DOHH2 (cell line): Measurements from ENCODE around the gene SLC22A13.

Experiments used
- H3F3A ChIP-seq: fragments of 200-600 bp; sonication (generic), shearing (Covaris generic); 2 replicates; pipeline ENCODE4 v1.6.0; 2016; ENCODE audit warnings: antibody characterized with exemption, mild to moderate bottlenecking; ENCODE audit not compliant: control insufficient read depth, insufficient read depth
- H3K27ac ChIP-seq: fragments of 200-600 bp; sonication (generic); 2 replicates; pipeline ENCODE4 v1.5.1; 2014; ENCODE audit warnings: low read depth, mild to moderate bottlenecking, low read length, moderate library complexity
- H3K27me3 ChIP-seq: fragments of 200-600 bp; sonication (generic); 2 replicates; pipeline ENCODE4 v1.6.1; 2014; ENCODE audit warnings: mild to moderate bottlenecking, low read length, mixed read lengths; ENCODE audit not compliant: control insufficient read depth
- H3K36me3 ChIP-seq: fragments of 200-600 bp; sonication (generic); 2 replicates; pipeline ENCODE4 v1.6.1; 2014; ENCODE audit warnings: mild to moderate bottlenecking, low read length, moderate library complexity, mixed read lengths; ENCODE audit not compliant: control insufficient read depth
- H3K4me1 ChIP-seq: fragments of 200-600 bp; sonication (generic); 2 replicates; pipeline ENCODE4 v1.6.1; 2014; ENCODE audit warnings: mild to moderate bottlenecking, low read length, mixed read lengths; ENCODE audit not compliant: control insufficient read depth
- H3K4me2 ChIP-seq: fragments of 200-600 bp; sonication (generic); 2 replicates; pipeline ENCODE4 v1.6.0; 2014; ENCODE audit warnings: mild to moderate bottlenecking, low read length, moderate library complexity
- H3K4me3 ChIP-seq: fragments of 200-600 bp; sonication (generic); 2 replicates; pipeline ENCODE4 v1.5.1; 2014; ENCODE audit warnings: mild to moderate bottlenecking, low read length, mixed read lengths
- H3K79me2 ChIP-seq: fragments of 200-600 bp; sonication (generic); 2 replicates; pipeline ENCODE4 v1.6.1; 2014; ENCODE audit warnings: mild to moderate bottlenecking, low read length, mixed read lengths; ENCODE audit not compliant: control insufficient read depth
- H3K9me2 ChIP-seq: fragments of 200-600 bp; sonication (generic); replicated peaks from 2 replicates; pipeline ENCODE4 v1.6.1; 2014; ENCODE audit warnings: mild to moderate bottlenecking, low read length, mixed read lengths; ENCODE audit not compliant: control insufficient read depth
- H3K9me3 ChIP-seq: fragments of 200-600 bp; sonication (generic); 2 replicates; pipeline ENCODE4 v1.6.1; 2014; ENCODE audit warnings: antibody characterized with exemption, low read length, mixed read lengths; ENCODE audit not compliant: control insufficient read depth, insufficient read depth
- H4K20me1 ChIP-seq: fragments of 200-600 bp; sonication (generic); 2 replicates; pipeline ENCODE4 v1.6.0; 2014; ENCODE audit warnings: low read depth, mild to moderate bottlenecking, antibody characterized with exemption, low read length, moderate library complexity; ENCODE audit not compliant: control insufficient read depth, insufficient read depth
- EZH2phosphoT487 ChIP-seq: fragments of 200-600 bp; sonication (generic); IDR thresholded peaks from 2 replicates; pipeline ENCODE4 v1.6.1; 2017; ENCODE audit warnings: borderline replicate concordance, mild to moderate bottlenecking, antibody characterized with exemption, low read length, moderate library complexity, mixed read lengths
- TF ChIP-seq, protein P1 (sequence below): fragments of 200-600 bp; sonication (generic); IDR thresholded peaks from one replicate; pipeline ENCODE4 v1.5.1; 2014; ENCODE audit warnings: antibody characterized with exemption, mild to moderate bottlenecking, low read depth, low read length; ENCODE audit not compliant: poor library complexity, severe bottlenecking

SLC22A13 gene

DNA sequence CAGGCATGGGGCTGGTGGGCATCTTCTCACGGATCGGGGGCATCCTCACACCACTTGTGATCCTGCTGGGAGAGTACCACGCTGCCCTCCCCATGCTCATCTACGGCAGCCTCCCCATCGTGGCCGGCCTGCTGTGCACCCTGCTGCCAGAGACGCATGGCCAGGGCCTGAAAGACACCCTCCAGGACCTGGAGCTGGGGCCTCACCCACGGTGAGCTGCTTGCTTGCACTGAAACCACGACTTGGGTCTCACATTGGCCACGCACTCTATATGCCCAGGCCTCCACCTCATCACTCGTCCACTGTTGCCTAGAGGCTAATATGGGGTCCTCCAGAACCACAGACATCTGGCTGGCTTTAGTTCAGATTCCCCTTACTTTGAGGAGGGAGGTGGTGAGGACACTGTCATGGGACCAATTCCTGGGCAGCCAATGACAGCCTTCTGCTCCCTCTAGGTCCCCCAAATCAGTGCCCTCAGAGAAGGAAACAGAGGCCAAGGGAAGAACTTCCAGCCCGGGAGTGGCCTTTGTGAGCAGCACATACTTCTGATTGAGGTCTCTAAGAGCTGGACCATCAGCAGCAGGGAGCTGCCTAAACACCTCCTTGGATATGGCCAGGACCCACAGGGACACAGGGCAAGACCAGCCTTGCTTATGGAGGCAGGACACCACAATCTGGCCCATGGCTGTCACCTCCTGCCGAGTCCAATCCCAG lies 11.5 kb downstream of the SLC22A13 start:
- no peak overlapping the region for H3K4me2 ChIP-seq

GRCh38 chr3:38278841-38279240 lies 13.2 kb downstream of the SLC22A13 start:
- H3K27ac ChIP-seq: no peak overlapping the region
- H3K4me1 ChIP-seq: no peaks in the 10 kb centered on the region
- no peaks in the 10 kb centered on the region for H3F3A ChIP-seq
- no peak for TF ChIP-seq EZH2phosphoT487
- TF ChIP-seq, protein P1, sequence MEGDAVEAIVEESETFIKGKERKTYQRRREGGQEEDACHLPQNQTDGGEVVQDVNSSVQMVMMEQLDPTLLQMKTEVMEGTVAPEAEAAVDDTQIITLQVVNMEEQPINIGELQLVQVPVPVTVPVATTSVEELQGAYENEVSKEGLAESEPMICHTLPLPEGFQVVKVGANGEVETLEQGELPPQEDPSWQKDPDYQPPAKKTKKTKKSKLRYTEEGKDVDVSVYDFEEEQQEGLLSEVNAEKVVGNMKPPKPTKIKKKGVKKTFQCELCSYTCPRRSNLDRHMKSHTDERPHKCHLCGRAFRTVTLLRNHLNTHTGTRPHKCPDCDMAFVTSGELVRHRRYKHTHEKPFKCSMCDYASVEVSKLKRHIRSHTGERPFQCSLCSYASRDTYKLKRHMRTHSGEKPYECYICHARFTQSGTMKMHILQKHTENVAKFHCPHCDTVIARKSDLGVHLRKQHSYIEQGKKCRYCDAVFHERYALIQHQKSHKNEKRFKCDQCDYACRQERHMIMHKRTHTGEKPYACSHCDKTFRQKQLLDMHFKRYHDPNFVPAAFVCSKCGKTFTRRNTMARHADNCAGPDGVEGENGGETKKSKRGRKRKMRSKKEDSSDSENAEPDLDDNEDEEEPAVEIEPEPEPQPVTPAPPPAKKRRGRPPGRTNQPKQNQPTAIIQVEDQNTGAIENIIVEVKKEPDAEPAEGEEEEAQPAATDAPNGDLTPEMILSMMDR: no peak
- H3K4me2 ChIP-seq: no peak overlapping the region
- H4K20me1 ChIP-seq: no peaks in the 10 kb centered on the region
- no peak overlapping the region for H3K4me3 ChIP-seq
- H3K9me2 ChIP-seq: no peaks in the 10 kb centered on the region
- no peaks in the 10 kb centered on the region for H3K9me3 ChIP-seq
- no peaks in the 10 kb centered on the region for H3K79me2 ChIP-seq
- no peaks in the 10 kb centered on the region for H3K27me3 ChIP-seq
- no peaks in the 10 kb centered on the region for H3K36me3 ChIP-seq

More for the DNA sequence above, 11.5 kb downstream of the SLC22A13 start:
- Histone ChIP-seq H3K27ac (no peak overlapping the region), H4K20me1 (no peaks in the 10 kb centered on the region), H3K4me3 (no peak overlapping the region), H3K36me3 (no peaks in the 10 kb centered on the region), H3K9me2 (no peaks in the 10 kb centered on the region), H3F3A (no peaks in the 10 kb centered on the region), H3K4me1 (peaks cover 4% of the 10 kb centered on the region; the same call in 1 of the 2 replicates), H3K9me3 (no peaks in the 10 kb centered on the region), H3K79me2 (no peaks in the 10 kb centered on the region), H3K27me3 (no peaks in the 10 kb centered on the region)
- TF ChIP-seq EZH2phosphoT487: no peak
- TF ChIP-seq, protein P1: no peak

- Histone ChIP-seq H3F3A (no peaks in the 10 kb centered on the region), H3K4me2 (no peak within 1 kb of the TSS), H3K79me2 (no peaks in the 10 kb centered on the region), H4K20me1 (no peaks in the 10 kb centered on the region), H3K9me3 (no peaks in the 10 kb centered on the region), H3K36me3 (no peaks in the 10 kb centered on the region), H3K4me1 (no peaks in the 10 kb centered on the region), H3K4me3 (no peak within 1 kb of the TSS), H3K27ac (no peak within 1 kb of the TSS), H3K27me3 (no peaks in the 10 kb centered on the region), H3K9me2 (no peaks in the 10 kb centered on the region)
- no peak for TF ChIP-seq EZH2phosphoT487
- TF ChIP-seq, protein P1: peak; percentile 48
Observed at GRCh38 chr3:38281895-38282686, 16.5 kb downstream of the SLC22A13 start, which contains the start of gene SLC22A14. Gene SLC22A14, plus strand, starts transcription at chr3:38282294. Its CDS starts 23,733 bp downstream, at chr3:38306027.
